Activated CD8-positive, alpha-beta memory T cell treated with anti-CD3 and anti-CD28 coated beads for 24 hours (primary cell): ENCODE data around the gene PSKH1.
"Not testable (repeated sequence)": the region's sequence is repeated elsewhere in the genome, so short reads cannot be mapped to it uniquely, and the experiment has no call there.

ENCODE experiments used
- DNase-seq: peaks from one replicate; pipeline ENCODE4 v3.0.0-alpha.2; 2020

PSKH1 gene

DNA sequence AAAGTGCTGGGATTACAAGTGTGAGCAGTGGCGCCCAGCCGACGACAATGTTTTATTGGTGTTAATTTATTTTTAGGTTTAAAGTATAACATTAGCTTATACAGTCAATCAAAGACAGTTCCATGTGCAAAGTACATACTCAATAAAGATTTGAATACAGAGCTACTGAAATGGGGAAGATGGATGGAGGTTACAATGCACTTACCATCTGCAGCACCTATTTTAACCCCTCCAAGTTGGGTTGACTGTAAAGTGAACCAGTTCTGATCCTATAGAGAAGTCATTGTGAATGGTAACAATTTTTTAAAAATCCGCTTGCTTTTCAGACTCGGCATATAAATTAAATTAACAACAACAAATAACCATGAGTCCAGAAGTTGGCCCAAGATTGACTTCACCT, 679 bp upstream of the PSKH1 start:
- DNase-seq = no peak

DNA sequence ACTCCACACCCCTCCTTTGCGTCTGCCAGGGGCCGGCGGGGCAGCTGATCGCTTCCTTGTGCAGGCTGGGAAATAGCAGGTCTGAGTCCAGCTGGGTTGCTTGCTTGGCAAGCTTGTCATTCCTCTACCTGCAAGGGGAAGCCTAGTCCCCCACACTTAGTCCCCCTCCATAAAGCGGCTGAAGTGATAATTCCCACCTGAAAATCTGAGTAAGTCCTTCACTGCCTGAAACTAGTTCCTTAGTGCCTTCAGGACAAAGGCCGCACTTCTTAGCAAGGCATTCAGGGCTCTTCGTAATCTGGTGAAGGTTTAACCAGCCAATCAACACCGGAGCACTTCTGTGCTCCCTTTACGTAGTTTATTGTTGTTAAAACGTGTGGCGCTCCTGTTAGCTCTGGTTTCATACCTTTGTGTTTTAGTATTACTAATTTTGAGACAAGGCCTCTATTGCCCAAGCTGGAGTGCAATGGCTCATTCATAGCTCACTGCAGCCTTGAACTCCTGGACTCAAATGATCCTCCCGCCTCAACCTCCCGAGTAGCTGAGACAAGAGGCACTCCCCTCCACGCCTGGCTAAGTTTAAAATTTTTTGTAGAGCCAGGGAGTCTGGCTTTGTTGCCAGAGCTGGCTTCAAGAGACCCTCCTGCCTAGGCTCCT, 817 bp downstream of the PSKH1 start:
- no peak for DNase-seq

DNA sequence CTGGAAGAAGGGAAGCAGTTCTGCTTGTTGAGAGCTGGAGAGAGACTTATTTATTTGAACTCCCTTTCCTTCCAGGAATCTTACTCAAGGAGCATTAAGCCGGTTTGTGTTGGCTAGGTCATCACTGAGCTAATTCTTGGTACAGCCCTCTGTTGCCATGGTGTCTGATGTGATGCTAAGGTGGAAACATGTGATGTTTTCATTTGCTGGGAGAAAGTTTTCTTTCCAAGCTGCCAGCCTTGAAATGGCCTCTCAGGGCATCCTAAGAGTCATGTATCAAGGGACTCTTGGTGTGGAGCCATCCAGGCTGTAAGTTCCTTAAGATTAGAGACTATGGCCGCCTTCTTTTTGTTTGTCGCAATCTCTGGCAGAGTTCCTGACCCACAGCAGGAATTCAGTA, 4.2 kb downstream of the PSKH1 start:
- DNase-seq = no peak

DNA sequence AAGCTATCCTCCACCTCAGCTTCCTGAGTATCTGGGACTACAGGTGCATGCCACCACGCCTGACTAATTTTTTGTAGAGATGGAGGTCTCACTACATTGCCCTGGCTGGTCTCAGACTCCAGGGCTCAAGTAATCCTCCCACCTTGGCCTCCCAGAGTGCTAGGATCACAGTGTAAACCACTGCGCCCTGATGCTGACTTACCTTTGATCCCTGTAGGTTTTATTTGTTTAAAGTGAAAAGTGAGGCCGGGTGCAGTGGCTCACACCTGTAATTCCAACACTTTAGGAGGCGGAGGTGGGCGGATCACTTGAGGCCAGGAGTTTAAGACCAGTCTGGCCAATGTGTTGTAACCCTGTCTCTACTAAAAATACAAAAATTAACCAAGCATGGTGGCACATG, 8.7 kb downstream of the PSKH1 start:
- DNase-seq = no peak

DNA sequence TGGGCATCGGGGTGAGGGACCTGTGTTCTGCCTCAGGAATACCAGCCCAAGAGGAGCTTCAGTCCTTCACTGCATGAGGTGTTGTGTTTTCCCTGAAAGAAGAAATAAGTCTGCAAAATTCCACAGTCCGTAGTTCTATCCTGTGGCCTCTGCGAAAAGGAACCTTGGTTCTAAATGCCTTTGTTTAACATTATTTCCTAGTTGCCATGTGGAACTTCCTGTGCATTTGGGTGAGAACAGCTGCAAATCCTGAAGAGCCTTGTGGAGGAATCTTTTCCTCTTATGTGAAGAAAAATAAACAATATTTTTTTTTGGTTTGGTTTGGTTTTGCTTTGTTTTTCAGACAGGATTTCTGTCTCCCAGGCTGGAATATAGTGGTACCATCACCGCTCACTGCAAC, 9.8 kb downstream of the PSKH1 start:
- no peak for DNase-seq

DNA sequence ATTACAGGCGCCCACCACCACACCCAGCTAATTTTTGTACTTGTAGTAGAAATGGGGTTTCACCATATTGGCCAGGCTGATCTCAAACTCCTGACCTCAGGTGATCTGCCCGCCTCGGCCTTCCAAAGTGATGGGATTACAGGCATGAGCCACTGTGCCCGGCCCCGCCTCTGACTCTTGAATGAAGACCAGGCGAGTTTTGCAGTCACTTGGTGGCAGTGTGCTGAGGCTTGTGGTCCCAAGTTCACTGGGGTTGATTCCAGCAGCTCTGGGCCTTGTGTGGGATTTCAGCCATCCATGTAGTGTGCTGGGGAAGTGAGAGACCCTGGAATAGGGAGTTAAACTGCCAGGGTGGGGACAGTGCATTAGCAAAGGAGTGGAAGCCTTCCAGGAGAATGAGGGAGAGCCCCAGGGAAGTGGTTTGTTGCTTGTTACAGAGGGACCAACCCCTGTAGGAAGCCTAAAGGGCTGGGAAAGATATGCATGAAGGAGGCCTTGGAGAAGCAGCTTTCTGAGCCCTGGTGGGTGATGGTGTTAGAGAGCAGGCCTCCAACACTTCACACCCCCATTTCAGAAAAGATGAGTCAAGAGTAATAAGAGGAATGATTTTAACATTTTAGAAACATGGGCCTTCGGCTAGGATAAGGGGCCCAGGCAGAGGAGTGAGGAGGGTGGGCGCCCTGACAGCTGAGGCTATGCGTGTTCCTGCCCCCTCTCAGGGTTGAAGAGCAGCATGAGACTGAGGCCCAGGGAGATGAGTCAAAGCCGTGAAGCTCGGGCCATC, 14.5 kb downstream of the PSKH1 start:
- no peak for DNase-seq

DNA sequence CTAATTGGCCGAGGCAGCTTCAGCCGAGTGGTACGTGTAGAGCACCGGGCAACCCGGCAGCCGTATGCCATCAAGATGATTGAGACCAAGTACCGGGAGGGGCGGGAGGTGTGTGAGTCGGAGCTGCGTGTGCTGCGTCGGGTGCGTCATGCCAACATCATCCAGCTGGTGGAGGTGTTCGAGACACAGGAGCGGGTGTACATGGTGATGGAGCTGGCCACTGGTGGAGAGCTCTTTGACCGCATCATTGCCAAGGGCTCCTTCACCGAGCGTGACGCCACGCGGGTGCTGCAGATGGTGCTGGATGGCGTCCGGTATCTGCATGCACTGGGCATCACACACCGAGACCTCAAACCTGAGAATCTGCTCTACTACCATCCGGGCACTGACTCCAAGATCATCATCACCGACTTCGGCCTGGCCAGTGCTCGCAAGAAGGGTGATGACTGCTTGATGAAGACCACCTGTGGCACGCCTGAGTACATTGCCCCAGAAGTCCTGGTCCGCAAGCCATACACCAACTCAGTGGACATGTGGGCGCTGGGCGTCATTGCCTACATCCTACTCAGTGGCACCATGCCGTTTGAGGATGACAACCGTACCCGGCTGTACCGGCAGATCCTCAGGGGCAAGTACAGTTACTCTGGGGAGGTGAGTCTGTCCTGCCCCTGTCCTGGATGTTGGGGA, 16.1 kb downstream of the PSKH1 start:
- no peak for DNase-seq

DNA sequence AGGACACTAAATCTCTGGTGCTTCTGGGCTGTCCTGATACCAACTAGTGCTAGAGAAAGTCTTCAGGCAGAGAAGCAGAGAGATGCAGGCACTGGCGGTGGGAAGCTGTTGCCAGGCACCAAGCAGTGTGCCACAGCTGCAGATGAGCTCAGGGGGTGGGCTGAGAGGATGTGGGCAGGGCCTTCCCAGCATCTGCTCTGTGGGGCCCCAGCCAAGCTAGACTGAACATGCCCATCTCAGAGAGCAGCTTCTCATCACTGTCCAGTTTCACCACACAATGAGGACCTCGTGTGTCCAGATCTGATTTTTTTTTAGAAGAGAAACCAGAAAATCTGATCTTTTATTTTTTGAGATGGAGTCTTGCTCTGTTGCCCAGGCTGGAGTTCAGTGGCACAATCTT, 17.1 kb downstream of the PSKH1 start:
- DNase-seq = no peak

DNA sequence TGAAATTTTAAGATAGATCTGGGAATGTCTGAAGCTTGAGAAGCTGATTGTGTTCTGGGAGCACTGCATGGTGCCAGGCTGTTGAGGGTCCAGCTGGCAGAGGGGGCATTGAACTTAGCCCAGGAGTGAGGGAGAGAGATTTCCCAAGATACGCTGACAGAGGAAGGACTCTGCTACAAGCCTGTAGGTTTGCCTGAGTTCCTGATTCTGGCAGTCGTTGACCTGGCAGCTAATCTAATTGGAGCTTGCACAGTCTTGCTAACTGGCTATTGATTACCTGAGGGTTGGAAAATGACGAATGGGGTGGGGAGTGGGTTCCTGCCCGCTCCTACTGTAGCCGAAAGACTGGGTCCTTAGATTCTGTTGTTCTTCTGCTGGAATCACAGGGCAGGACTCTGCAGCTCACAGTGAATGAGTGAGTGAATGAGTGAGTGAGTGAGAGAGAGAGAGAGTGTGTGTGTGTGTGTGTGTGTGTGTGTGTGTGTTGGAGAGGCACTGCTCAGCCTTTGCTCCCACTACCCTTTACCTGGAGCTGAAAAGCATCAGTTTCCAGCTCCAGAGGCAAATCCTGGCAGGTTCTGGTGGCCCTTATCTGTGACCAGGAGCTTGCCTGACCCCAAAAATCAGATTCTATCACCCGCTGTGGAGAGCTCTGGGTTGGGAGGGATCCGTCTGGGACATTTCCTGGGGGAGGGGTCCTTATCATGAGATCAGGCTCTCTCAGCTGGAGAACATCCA, 21.9 kb downstream of the PSKH1 start:
- DNase-seq = no peak

DNA sequence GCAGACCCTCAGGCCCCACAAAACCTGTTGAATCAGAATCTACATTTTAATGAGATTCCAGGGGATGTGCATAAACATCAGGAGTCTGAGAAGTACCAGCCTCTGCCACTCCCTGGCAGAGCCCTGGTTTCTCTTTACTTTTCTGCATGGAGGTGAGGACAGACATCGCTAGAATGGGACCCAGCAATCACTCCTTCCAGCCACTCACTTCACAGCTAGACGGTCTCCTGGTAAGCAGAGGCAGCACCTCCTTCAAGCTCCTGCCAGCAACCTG, 22.4 kb downstream of the PSKH1 start:
- DNase-seq = not testable (repeated sequence)

DNA sequence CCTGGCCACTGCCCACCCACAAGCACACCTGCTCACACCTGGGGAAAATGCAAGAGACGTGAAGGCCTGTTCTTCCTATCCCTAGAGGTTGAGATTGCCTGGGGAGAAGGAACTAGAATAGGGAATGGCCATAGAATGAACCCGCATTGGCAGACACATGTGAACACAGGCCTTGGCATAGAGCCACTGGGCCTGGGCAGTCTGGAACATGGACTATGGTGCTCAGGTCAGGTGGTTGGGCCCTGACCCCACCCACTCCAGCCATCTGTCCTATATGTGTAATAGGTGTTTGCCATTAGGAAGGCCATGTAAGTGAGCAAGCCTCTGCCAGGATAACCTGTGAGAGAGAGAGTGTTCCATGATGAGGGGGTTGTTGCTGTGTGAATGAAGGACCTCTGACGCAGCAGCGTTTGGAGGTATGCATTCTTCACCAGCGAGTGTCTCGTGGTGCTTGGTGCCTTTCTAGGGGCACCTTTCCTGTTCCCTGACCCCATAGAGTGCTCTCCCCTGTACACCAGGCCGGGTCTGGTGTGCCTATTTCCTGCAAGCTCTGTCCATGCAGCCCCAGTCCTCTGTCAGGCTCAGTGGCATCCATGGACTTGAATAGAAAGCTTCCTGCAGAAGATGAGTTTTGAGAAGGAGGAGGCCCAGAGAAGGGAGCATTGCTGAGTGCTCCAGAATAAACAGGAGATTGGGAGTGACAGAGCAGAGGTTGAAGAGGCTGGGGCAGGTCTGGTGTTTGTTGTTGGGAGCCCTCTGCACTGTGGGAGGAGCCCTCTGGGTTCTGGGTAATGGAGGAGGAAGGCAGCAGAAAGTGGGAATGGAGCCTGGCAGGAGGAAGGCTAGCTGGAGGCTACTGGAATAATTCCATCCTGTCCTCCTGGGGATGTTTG, 23.0 kb downstream of the PSKH1 start:
- DNase-seq = no peak

DNA sequence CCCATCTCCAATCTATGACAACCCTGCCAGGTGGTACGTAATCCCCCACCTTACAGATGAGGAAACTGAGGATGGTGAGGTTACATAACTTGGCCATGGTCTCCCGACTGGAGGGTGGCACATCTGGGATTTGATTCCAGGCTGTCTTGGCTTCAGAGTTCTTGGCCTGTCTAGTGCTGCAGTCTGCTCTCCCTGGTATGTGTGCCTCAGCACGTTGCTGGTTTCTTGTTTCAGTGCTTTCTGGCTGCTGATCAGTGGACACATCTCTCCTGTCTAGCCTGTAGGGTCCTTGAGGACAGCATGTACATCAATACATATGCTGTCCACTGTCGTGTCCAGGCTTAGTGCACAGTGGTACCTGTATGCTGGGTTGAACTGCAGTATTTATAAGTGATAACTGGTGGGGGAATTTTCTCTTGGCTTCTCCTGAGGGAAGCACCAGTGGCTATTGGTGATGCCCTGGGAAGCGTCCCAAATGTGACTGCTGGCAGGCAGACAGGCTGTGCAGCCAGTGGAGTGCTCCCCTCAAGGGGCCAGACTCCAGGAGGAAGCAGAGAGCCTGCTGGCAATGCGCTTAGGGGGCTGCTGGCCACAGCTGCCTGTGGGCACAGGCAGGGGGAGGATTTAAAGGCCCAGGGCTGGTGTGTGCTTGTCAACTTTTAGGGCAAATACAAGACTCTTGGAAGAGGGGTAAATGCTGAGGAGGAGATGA, 24.2 kb downstream of the PSKH1 start:
- no peak for DNase-seq

DNA sequence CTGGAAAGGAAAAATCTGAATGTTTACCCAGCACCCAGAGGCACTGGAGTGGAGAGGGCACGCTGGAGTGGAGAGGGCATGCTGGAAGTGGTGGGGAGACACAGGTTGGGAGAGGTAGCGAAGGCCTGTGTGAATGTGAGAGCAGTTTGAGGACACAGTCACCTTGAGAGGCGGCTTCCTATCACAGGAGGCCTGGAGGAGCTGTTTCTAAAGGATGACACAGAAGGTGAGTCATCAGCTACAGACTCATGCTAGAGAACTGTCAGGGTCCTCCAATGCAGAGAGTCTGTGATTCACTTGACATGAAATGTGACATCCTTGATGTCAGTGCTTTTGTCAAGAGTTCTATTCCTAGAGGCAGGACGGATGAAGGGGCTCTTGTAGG, 24.8 kb downstream of the PSKH1 start:
- no peak for DNase-seq

DNA sequence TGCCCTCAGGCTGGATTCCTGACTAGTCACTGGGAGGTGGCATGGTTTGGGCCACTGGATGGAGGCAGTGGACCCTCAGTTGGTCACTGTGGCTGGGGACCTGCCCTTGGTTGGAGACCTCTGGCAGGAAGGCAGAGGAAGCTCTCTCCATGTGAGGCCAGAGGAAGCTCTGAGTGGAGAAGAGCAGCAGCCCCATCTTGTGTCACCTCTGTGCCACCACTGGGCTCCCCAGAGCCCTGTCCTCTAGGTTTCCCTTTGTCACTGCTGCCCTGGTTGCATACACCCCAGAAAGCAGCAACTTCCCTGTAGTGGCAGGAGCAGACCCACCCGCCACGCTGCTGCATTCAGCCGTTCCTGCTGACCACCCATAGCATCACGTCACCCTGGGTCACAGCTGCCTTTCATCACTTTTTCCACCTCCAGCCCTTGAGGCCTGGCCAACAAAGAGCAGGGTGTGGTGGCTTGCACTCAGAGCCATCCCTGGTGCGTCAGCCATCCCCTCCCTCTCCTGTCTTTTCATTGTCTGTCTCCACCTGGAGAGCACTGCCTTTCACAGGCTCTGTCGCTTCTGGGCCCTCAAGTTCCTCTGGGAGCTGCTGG, 26.7 kb downstream of the PSKH1 start:
- no peak for DNase-seq

DNA sequence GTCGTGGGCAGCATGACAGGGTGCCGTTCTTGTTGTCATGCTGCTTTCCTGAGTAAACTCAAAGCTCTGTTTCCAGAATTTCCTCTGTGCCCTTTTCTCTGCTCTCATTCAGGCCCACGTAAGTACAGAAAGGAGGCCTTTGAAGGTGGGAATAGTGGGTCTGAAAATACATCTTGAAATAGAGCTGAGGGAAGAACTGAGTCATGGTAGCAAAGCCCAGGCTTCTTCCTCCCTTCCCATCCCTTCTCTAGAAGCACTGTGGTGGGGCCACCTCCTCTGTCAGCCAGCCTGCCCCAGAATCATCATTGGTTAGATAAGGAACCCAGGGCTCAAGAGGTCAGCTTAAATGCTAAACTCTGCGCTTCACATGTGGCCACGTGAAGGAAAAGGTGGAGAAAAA, 29.2 kb downstream of the PSKH1 start:
- no peak for DNase-seq

DNA sequence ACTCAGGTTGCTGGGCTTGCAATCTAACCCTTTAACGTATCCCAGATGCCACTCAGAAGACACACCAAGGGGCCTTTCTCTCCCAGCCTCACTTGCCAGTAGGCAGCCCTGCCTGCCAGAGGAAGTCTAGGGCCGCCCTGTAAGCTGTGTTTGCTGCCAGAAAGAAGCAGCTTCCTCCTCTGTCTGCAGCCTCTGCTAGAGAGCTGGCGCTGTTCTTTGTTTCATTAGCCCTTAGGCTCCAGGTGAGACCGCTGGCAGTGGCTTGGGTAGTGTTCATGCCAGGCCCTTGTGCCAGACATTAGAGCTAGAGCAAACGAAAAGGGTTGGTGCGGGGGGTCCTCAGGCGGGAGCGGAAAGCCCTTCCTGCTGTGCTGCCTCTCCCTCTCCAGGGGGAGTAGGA, 29.7 kb downstream of the PSKH1 start:
- no peak for DNase-seq

DNA sequence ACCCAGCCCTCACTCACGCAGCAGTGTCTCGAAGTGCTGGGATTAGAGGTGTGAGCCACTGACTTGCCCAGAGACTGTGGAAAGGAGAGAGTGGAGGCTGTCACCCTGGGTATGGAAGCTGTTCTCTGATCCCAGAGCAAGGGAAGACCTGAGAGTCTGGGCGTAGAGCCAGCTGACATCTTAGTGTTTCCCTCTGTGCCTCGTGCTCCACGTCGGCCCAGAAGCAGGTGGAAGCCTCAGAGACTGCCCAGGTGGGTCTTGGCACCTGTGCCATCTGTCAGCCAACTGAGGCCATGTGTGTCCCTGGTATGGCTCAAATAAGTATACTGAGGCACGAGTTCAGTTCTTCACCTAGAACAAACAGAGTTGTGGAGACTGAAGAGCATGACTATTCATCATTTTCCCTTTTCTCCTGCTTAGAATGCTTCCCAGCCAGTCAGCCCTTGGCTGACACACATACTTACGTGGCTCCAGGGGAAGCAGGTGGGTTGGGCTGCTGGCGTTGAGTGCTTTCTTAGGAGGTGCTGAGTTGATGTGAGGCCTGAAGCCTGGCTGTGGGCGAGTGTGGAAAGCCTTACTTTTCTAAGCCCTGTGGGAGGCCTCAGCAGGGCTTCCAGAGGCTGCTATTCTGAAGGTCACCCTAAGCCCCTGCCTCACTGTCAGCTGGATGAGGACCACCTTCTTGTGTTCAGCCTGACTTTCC, 30.5 kb downstream of the PSKH1 start:
- no peak for DNase-seq

DNA sequence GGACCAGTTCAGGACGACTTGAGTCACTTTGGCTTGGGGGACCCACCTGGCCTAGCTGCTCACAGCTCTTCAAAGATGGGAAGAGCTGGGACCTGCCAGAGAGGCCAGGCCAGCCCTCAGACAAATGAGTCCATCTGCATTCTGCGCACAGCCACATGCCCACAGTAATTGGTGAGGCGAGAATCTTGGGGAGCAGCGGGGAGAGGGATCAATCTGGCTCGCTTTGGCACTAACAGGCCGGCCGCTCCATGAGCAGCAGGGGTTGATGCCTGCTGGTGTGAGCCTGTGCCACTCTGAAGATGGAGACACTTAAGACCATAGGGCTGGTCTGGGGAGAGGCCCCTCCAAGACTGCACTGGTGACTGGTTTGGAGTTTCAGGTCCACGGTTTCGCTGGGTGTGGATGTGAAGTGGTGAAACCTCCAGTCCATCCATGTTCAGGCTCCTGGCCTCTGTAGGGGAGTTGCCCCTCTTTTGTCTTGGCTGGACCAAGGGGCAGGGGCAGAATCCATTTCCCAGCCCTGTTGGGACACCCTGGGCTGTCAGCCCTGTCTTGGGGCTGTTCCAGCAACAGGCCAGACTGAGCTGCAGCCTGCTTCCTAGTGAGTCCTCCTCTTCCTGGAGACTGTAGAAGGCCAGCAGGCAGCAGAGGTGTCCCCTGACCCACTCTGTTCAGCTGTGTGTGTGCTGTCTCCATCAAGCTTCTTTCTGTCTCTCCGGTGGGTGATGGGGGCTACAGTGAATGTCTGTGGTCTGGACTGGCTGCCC, 31.3 kb downstream of the PSKH1 start:
- no peak for DNase-seq

DNA sequence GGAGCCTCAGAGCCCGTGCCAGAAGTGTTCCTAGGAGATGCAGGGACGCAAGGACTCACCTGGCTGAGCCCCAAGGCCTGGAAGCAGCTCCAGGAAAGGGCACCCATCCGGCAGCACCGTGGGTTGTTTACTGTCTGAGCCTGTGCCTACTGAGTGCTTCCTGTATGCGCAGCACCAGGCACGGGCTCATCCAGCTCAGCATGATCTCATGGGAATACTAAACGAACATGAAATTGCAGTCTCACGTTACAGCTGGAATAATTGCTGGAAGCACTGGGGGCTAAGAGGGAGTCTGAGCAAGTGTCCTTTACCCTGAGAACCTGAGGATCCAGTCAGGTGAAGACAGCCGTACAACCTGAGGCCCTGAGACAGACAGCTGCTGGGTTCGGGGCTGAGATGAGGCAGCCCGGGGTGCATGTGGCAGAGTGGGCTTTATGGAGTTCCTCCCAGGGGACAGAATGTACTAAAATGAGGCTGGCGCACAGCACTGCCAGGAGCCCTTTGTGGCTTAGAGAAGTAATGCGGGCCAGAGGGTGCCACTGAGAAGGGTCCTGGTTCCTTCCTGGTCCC, 33.2 kb downstream of the PSKH1 start:
- no peak for DNase-seq
